A673 (cell line): ENCODE results near the gene SYNE2. TPM values are rescaled to one million over a fixed set of nuclear protein-coding genes. Genes with fewer than 3 reads are reported as not detected.

Source experiments
- BruUV-seq: library from RNA; stranded (reverse); fragments of 400-500 nt; replicated peaks from 2 replicates; lab custom pipeline; 2021; lab: Mats Ljungman, UMichigan
- CTCF ChIA-PET: fragments of 300-600 bp; sonication (Branson Sonifier 250); formaldehyde crosslinking; loops from one replicate; lab custom pipeline; 2022; ENCODE audit warnings: antibody characterized with exemption; lab: Charles Lee
- POLR2A ChIA-PET: fragments of 300-600 bp; sonication (Branson Sonifier 250); formaldehyde crosslinking; loops from one replicate; lab custom pipeline; 2022; ENCODE audit warnings: antibody characterized with exemption; ENCODE audit not compliant: low non-redundant PET; lab: Charles Lee
- DNase-seq: peaks from one replicate; pipeline ENCODE4 v3.0.0-alpha.2; 2015; ENCODE audit warnings: low spot score
- H3K27ac ChIP-seq: fragments of 200-600 bp; sonication (generic); 2 replicates; pipeline ENCODE4 v1.5.1; 2016; ENCODE audit warnings: mixed run types, low read depth, mild to moderate bottlenecking, mixed read lengths, antibody characterized with exemption, low read length; ENCODE audit not compliant: poor library complexity, severe bottlenecking
- H3K27me3 ChIP-seq: fragments of 200-600 bp; sonication (generic); replicated peaks from 2 replicates; pipeline ENCODE4 v1.6.1; 2017; ENCODE audit warnings: mixed run types, low read depth, mild to moderate bottlenecking, mixed read lengths, antibody characterized with exemption, low read length; ENCODE audit not compliant: insufficient read depth, poor library complexity
- H3K36me3 ChIP-seq: fragments of 200-600 bp; sonication (generic); 2 replicates; pipeline ENCODE4 v1.6.1; 2016; ENCODE audit warnings: mixed run types, mild to moderate bottlenecking, mixed read lengths, antibody characterized with exemption, low read length; ENCODE audit not compliant: insufficient read depth, poor library complexity, severe bottlenecking
- H3K4me1 ChIP-seq: fragments of 200-600 bp; sonication (generic); 2 replicates; pipeline ENCODE4 v1.6.1; 2017; ENCODE audit warnings: mixed run types, mild to moderate bottlenecking, mixed read lengths, antibody characterized with exemption, low read length; ENCODE audit not compliant: insufficient read depth, poor library complexity, severe bottlenecking
- H3K4me3 ChIP-seq: fragments of 200-600 bp; sonication (generic); 2 replicates; pipeline ENCODE4 v1.5.1; 2016; ENCODE audit warnings: low read depth, mixed run types, mild to moderate bottlenecking, mixed read lengths, low read length; ENCODE audit not compliant: poor library complexity, severe bottlenecking
- H3K9me3 ChIP-seq: fragments of 200-600 bp; sonication (generic); 2 replicates; pipeline ENCODE4 v1.6.1; 2016; ENCODE audit warnings: mixed run types, low read depth, mild to moderate bottlenecking, mixed read lengths, antibody characterized with exemption, low read length; ENCODE audit not compliant: poor library complexity, severe bottlenecking
- EZH2 ChIP-seq: fragments of 200-600 bp; sonication (generic); IDR thresholded peaks from 2 replicates; pipeline ENCODE4 v1.6.1; 2017; ENCODE audit warnings: borderline replicate concordance, low read depth, mild to moderate bottlenecking, mixed read lengths, antibody characterized with exemption, low read length; ENCODE audit not compliant: poor library complexity, severe bottlenecking
- intact Hi-C: fragments of 100-400 bp; cut with micrococcal nuclease; formaldehyde crosslinking; loops from one replicate; pipeline ENCODE4 v1.10.0; 2022; ENCODE audit not compliant: unreplicated experiment
- total RNA-seq: library from RNA; stranded (reverse); gene quantifications from 2 replicates; pipeline ENCODE4 v1.2.3, GENCODE V29; 2021
- TF ChIP-seq, protein P1 (sequence below): fragments of 300-800, 200-600 bp; sonication (generic); conservative IDR thresholded peaks from 2 replicates; pipeline ENCODE4 v1.5.1; 2017; ENCODE audit warnings: low read depth, mild to moderate bottlenecking, antibody characterized with exemption, low read length, moderate library complexity, mixed read lengths

The SYNE2 gene
- total RNA-seq, 1 experiment from 2014 or later: 68.2 TPM

DNA sequence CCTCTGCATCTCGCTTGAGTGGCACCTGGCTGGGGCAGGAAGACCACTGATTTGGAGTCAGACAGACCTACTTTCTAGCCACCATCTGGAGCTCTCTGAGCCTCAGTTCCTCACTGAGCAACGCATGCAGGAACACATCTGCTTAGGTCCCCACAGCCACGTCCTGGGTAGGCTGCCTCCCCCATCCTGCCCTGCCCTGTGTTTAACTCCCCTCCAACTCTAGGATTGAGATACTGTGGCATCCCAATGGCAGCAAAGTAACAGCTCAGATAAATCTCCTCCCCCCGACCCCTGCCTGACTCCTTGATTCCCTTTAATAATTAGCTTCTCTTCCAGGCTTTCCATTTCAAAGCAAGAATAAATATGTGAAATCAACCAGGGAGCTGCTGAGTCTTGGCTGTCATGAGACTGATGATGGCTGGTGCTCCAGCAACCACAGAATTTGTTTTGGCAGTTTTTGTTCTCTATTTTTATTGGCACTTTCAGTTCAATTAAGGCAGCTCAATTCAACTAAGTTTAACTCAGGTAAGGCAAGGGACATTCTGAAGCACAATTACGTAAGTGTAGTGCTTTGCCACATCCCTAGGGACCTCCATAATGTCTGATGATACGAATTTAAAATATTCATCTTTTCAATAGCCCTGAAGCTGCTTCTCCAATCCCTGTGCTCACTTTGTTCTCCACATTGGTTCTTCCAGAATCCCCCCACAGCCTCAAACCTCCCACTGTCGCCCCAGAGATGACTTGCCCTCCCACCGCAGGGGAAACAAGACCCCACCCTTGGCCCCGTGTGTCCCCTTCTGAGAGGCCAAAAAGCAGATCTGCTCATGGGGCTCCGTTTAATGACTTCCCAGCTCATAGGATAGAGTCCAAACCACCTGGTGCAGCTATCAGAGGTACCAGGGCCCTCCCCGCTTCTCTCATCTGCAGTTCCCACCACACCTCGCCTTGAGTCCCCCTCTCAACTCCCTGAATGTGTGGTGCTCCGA is 383.1 kb downstream of the SYNE2 start:
- no peak for DNase-seq
- H3K9me3 ChIP-seq: no peaks in the 10 kb centered on the region
- BruUV-seq: no TSS peak
- H3K27me3 ChIP-seq: no peaks in the 10 kb centered on the region
- H3K27ac ChIP-seq: no peak overlapping the region
- H3K4me3 ChIP-seq: no peak overlapping the region
- no peaks in the 10 kb centered on the region for H3K36me3 ChIP-seq
- H3K4me1 ChIP-seq: no peaks in the 10 kb centered on the region
- ChIA-PET CTCF (no interaction called here), POLR2A (no interaction called here)
- TF ChIP-seq, protein P1, sequence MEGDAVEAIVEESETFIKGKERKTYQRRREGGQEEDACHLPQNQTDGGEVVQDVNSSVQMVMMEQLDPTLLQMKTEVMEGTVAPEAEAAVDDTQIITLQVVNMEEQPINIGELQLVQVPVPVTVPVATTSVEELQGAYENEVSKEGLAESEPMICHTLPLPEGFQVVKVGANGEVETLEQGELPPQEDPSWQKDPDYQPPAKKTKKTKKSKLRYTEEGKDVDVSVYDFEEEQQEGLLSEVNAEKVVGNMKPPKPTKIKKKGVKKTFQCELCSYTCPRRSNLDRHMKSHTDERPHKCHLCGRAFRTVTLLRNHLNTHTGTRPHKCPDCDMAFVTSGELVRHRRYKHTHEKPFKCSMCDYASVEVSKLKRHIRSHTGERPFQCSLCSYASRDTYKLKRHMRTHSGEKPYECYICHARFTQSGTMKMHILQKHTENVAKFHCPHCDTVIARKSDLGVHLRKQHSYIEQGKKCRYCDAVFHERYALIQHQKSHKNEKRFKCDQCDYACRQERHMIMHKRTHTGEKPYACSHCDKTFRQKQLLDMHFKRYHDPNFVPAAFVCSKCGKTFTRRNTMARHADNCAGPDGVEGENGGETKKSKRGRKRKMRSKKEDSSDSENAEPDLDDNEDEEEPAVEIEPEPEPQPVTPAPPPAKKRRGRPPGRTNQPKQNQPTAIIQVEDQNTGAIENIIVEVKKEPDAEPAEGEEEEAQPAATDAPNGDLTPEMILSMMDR: no peak
- TF ChIP-seq EZH2: no peak
- intact Hi-C loops: no loop called here

DNA sequence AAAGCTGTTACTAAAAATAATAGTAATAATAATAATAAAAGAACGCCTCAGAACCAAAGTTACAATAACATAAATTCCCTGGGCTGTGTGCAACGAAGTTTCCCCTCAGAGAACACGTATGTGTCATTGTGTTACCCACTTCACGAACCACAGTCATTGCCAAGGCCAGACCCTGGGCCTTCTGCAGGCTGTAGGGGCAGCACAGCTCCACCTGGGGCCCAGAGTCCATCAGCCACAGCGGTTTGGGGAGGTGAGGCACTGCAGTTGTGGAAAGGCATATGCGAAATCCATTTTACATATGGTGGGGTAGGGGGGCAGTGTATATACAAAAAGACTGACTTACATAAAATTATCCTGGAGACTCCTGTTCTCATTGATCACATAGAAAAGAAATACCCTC is 385.2 kb downstream of the SYNE2 start:
- H3K27ac ChIP-seq: no peak overlapping the region
- DNase-seq: no peak
- CTCF ChIA-PET: no interaction called here
- TF ChIP-seq, protein P1: no peak
- no peak for TF ChIP-seq EZH2
- BruUV-seq: no TSS peak
- H3K4me1 ChIP-seq: no peaks in the 10 kb centered on the region
- POLR2A ChIA-PET: no interaction called here
- intact Hi-C loops: no loop called here
- no peaks in the 10 kb centered on the region for H3K36me3 ChIP-seq
- H3K27me3 ChIP-seq: no peaks in the 10 kb centered on the region
- H3K4me3 ChIP-seq: no peak overlapping the region
- no peaks in the 10 kb centered on the region for H3K9me3 ChIP-seq

DNA sequence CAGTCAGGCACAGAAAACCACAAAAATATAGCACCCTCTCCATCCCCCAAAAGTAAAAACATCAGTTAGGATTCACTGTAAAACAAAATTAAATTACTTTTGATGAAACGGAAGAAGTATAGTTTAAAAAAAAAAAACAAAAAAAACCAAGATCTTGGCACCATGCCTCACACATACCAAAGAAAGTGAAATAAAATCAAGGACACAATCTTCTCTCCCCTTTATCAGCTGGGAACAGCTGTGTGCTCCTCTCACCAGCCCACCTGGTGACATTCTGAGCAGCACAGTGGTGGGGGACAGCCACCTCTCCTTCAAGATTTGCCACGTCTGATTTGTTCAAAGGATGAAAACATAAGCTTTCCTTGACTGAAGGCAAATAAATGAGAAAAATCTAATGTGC is 385.8 kb downstream of the SYNE2 start:
- no TSS peak for BruUV-seq
- no peak for DNase-seq
- CTCF ChIA-PET: no interaction called here
- Histone ChIP-seq H3K4me3 (no peak overlapping the region), H3K36me3 (no peaks in the 10 kb centered on the region), H3K4me1 (no peaks in the 10 kb centered on the region), H3K27ac (no peak overlapping the region), H3K9me3 (no peaks in the 10 kb centered on the region), H3K27me3 (no peaks in the 10 kb centered on the region)
- TF ChIP-seq, protein P1: no peak
- no peak for TF ChIP-seq EZH2
- POLR2A ChIA-PET: no interaction called here
- intact Hi-C loops: no loop called here
